ENCODE results near the gene EIF5B. TPM values are rescaled to one million over a fixed set of nuclear protein-coding genes. Genes with fewer than 3 reads are reported as not detected.
"Not testable (repeated sequence)": the region's sequence is repeated elsewhere in the genome, so short reads cannot be mapped to it uniquely, and the experiment has no call there.

Gene EIF5B
- polyA plus RNA-seq (2012; ENCODE audit: missing spikeins), result 48.9 TPM

GRCh38 chr2:99337113-99338028 is at the start of gene EIF5B:
Gene EIF5B, plus strand, starts transcription at chr2:99337389. Its CDS starts 166 bp downstream, at chr2:99337555.
- FAIRE-seq, result peak; percentile 93
- peak; percentile 75 for TF ChIP-seq TAF1 (IDR thresholded peaks at IDR 0.05; ENCODE audit: borderline replicate concordance, low read depth, low read length)
- peak; percentile 94 for TF ChIP-seq POLR2AphosphoS5 (IDR thresholded peaks at IDR 0.05; ENCODE audit: low read depth, low read length)
- TF ChIP-seq POLR2A (IDR thresholded peaks at IDR 0.05; ENCODE audit: low read depth, low read length), result peak; percentile 90
- DNase-seq (ENCODE audit: insufficient read length), result peak; percentile 81

- TF ChIP-seq TAF1 (IDR thresholded peaks at IDR 0.05; ENCODE audit: borderline replicate concordance, low read depth, low read length) (no peak), POLR2AphosphoS5 (IDR thresholded peaks at IDR 0.05; ENCODE audit: low read depth, low read length) (no peak), POLR2A (IDR thresholded peaks at IDR 0.05; ENCODE audit: low read depth, low read length) (no peak)
- DNase-seq (ENCODE audit: insufficient read length) (no peak), FAIRE-seq (no peak)
These were observed 39.2 kb upstream of the EIF5B start for GRCh38 chr2:99297994-99298393.

GRCh38 chr2:99299580-99299979 is 37.6 kb upstream of the EIF5B start:
- TF ChIP-seq TAF1 (IDR thresholded peaks at IDR 0.05; ENCODE audit: borderline replicate concordance, low read depth, low read length), result no peak
- TF ChIP-seq POLR2A (IDR thresholded peaks at IDR 0.05; ENCODE audit: low read depth, low read length), result no peak
- TF ChIP-seq POLR2AphosphoS5 (IDR thresholded peaks at IDR 0.05; ENCODE audit: low read depth, low read length), result no peak
- DNase-seq (ENCODE audit: insufficient read length) (no peak), FAIRE-seq (no peak)

GRCh38 chr2:99301097-99301496 is 36.1 kb upstream of the EIF5B start, which contains the start of gene LYG1:
Gene LYG1, minus strand, starts transcription at chr2:99301197. Its CDS starts 5,527 bp downstream, at chr2:99295670.
- not testable (repeated sequence) for FAIRE-seq; DNase-seq (ENCODE audit: insufficient read length)

- FAIRE-seq (no peak), DNase-seq (ENCODE audit: insufficient read length) (no peak)
- TF ChIP-seq POLR2A (IDR thresholded peaks at IDR 0.05; ENCODE audit: low read depth, low read length) (no peak), POLR2AphosphoS5 (IDR thresholded peaks at IDR 0.05; ENCODE audit: low read depth, low read length) (no peak), TAF1 (IDR thresholded peaks at IDR 0.05; ENCODE audit: borderline replicate concordance, low read depth, low read length) (no peak)
These were observed 19.9 kb upstream of the EIF5B start for GRCh38 chr2:99317161-99317872.

GRCh38 chr2:99317873-99318200 is 19.4 kb upstream of the EIF5B start:
- not testable (repeated sequence) for FAIRE-seq

GRCh38 chr2:99325384-99325783 is 11.8 kb upstream of the EIF5B start:
- FAIRE-seq (no peak), DNase-seq (ENCODE audit: insufficient read length) (no peak)
- TF ChIP-seq TAF1 (IDR thresholded peaks at IDR 0.05; ENCODE audit: borderline replicate concordance, low read depth, low read length), result no peak
- no peak for TF ChIP-seq POLR2A (IDR thresholded peaks at IDR 0.05; ENCODE audit: low read depth, low read length)
- no peak for TF ChIP-seq POLR2AphosphoS5 (IDR thresholded peaks at IDR 0.05; ENCODE audit: low read depth, low read length)

More at GRCh38 chr2:99317873-99318200, 19.4 kb upstream of the EIF5B start:
- DNase-seq (ENCODE audit: insufficient read length), result not testable (repeated sequence)

GRCh38 chr2:99335911-99336803 is 1.0 kb upstream of the EIF5B start, which contains the start of gene TXNDC9:
Gene TXNDC9, minus strand, starts transcription at chr2:99336333. Its CDS starts 3,123 bp downstream, at chr2:99333210.
- DNase-seq (ENCODE audit: insufficient read length), result peak; percentile 85
- peak; percentile 93 for FAIRE-seq
- TF ChIP-seq POLR2A (IDR thresholded peaks at IDR 0.05; ENCODE audit: low read depth, low read length) (peak; percentile 98), POLR2AphosphoS5 (IDR thresholded peaks at IDR 0.05; ENCODE audit: low read depth, low read length) (peak; percentile 99), TAF1 (IDR thresholded peaks at IDR 0.05; ENCODE audit: borderline replicate concordance, low read depth, low read length) (peak; percentile 92)

GRCh38 chr2:99336804-99337112 is 431 bp upstream of the EIF5B start:
- no peak for TF ChIP-seq POLR2A (IDR thresholded peaks at IDR 0.05; ENCODE audit: low read depth, low read length)
- no peak for TF ChIP-seq POLR2AphosphoS5 (IDR thresholded peaks at IDR 0.05; ENCODE audit: low read depth, low read length)
- FAIRE-seq, result no peak

GRCh38 chr2:99338029-99338585 is 918 bp downstream of the EIF5B start:
- DNase-seq (ENCODE audit: insufficient read length) (no peak), FAIRE-seq (peak; percentile 50)
- TF ChIP-seq POLR2A (IDR thresholded peaks at IDR 0.05; ENCODE audit: low read depth, low read length) (no peak), TAF1 (IDR thresholded peaks at IDR 0.05; ENCODE audit: borderline replicate concordance, low read depth, low read length) (no peak), POLR2AphosphoS5 (IDR thresholded peaks at IDR 0.05; ENCODE audit: low read depth, low read length) (no peak; the same call in 1 of the 2 replicates)

More at GRCh38 chr2:99336804-99337112, 431 bp upstream of the EIF5B start:
- DNase-seq (ENCODE audit: insufficient read length), result no peak

- DNase-seq (ENCODE audit: insufficient read length), result no peak
- FAIRE-seq, result no peak
- TF ChIP-seq POLR2A (IDR thresholded peaks at IDR 0.05; ENCODE audit: low read depth, low read length) (no peak), TAF1 (IDR thresholded peaks at IDR 0.05; ENCODE audit: borderline replicate concordance, low read depth, low read length) (no peak), POLR2AphosphoS5 (IDR thresholded peaks at IDR 0.05; ENCODE audit: low read depth, low read length) (no peak)
These were observed 3.6 kb downstream of the EIF5B start for GRCh38 chr2:99340669-99341236.

Measured in GM12892 (cell line).